ENCODE measurements around the gene SLC25A21.

GRCh38 chr14:36942522-36943245 lies 229.7 kb downstream of the SLC25A21 start:
- no peak for TF ChIP-seq TAF1 (IDR thresholded peaks at IDR 0.05; ENCODE audit: low read depth)
- no peak for TF ChIP-seq MAX (IDR thresholded peaks at IDR 0.05)
- no peak for TF ChIP-seq YY1 (IDR thresholded peaks at IDR 0.05; ENCODE audit: low read depth)
- TF ChIP-seq CREB1 (IDR thresholded peaks at IDR 0.05; ENCODE audit: low read depth), result no peak
